ENCODE measurements around the gene TARS3.

TARS3 gene

DNA sequence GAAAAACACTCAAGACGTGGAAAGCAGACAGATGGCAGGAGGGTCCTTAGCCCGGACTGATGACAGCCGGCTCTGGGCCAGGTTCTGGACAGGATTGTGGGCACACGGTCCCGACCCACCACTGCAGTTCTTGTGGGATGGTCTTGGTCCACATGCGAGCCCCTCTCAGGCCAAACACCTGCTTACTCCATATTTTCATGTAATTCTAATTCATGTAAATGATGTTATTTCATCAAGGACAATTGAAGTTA lies 104.7 kb downstream of the TARS3 start:
- no peak for DNase-seq

GRCh38 chr15:101618851-101619614 lies 105.2 kb downstream of the TARS3 start:
- DNase-seq = no peak

DNA sequence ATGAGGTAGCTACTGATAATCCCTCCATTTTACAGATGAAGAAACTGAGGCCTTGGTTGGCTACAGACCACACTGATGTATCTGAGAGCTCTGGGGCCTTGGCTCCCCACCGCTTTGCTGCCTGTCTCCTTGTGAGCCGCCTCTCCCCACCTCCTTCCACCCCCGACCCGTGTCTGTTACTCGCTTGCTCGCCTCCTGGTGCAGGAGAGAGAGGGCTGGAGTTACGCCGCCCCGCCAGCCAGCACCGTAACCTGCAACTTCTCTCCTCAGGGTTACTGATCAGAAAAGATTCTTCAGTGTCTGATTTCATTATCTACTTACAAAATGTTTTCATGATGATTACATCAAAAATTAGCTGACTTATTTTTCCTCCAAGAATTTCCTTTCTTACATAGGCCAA lies 106.2 kb downstream of the TARS3 start:
- DNase-seq = no peak

DNA sequence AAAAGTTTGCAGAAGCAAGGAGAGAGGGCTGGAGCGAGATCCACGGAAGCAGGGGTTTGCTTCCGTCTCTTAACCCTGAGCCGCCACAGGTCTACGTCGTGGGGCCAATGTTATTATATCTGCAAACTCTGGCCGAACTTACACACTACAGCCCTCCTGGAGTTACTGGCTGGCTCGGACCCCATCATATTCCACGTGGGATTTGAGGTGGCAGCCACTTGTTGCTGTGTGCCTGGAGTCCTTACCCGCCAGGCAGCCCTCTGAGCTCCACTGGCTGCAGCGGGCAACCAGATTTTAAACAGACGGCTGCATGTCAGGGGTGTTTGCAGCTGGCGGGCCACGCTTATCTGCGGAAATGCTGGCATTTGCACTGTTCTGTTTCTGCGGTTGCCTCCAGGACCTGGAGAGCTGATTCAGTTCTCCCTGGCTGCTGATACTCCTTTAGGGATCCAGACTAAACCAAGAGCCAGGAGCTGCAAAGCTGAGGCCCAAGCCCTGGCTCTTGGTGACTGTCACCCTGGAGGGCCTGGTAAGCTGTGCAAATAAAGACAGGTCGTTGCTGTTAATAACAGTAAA lies 106.8 kb downstream of the TARS3 start:
- DNase-seq = no peak

- DNase-seq = no peak
These were observed 108.1 kb downstream of the TARS3 start for GRCh38 chr15:101615986-101616848.

- DNase-seq = no peak
These were observed 108.8 kb downstream of the TARS3 start for GRCh38 chr15:101615414-101615985.

GRCh38 chr15:101614761-101615160 lies 109.5 kb downstream of the TARS3 start:
- DNase-seq = no peak

GRCh38 chr15:101614001-101614585 lies 110.2 kb downstream of the TARS3 start:
- no peak for DNase-seq

GRCh38 chr15:101613130-101614000 lies 110.9 kb downstream of the TARS3 start:
- DNase-seq = no peak

- DNase-seq = no peak
These were observed 111.6 kb downstream of the TARS3 start for GRCh38 chr15:101612676-101613075.

DNA sequence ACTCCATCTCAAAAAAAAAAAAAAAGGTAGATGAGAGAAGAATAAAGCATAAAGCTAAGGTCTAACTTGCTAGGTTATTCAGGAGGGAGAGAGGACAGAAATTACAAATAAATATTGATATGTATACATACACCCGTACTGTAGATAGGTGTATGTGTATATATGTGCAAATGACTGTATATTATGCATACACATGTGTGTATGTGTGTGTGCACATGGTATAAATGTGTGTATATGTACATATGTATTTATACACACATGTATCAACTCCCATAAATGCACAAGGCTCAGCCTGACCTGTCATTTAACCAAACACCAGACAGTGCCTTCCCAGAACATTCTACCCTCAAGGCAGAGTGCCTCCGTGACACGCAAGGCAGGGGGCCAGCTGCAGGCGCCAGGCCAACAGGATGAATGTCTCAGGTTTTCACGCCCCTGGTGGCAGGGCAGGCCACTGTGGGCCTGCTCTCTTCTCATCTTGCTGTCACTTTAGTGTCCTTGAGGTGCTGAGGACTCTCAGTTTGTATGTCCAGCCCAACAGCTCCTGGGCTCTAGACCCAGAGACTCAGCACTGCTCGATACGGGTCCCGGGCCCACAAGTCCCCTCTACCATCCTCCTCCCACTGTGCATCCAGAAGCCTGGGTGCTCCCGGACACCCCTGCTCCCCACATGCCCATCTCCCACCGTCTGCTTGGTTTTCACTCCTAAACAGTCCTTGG lies 112.5 kb downstream of the TARS3 start:
- no peak for DNase-seq

DNA sequence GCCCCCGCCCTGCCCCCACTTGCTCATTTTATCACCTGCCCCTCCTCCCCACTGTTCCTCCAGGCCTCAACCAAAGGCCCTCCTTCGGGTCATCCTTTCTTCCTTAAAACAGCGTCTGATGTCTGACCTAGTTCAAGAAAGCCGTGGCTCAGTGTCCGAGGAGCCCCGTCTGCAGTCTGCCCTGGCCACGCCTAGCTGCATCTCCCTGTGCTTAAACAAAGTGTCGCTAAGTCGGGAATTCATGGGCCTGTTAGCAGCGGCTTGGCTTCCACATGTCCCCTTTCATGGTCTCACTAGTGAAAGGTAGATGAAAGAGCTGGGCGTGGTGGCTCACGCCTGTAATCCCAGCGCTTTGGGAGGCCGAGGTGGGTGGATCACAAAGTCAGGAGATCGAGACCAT lies 113.3 kb downstream of the TARS3 start:
- DNase-seq = no peak

GRCh38 chr15:101610611-101611000 lies 113.7 kb downstream of the TARS3 start:
- DNase-seq = no peak

DNA sequence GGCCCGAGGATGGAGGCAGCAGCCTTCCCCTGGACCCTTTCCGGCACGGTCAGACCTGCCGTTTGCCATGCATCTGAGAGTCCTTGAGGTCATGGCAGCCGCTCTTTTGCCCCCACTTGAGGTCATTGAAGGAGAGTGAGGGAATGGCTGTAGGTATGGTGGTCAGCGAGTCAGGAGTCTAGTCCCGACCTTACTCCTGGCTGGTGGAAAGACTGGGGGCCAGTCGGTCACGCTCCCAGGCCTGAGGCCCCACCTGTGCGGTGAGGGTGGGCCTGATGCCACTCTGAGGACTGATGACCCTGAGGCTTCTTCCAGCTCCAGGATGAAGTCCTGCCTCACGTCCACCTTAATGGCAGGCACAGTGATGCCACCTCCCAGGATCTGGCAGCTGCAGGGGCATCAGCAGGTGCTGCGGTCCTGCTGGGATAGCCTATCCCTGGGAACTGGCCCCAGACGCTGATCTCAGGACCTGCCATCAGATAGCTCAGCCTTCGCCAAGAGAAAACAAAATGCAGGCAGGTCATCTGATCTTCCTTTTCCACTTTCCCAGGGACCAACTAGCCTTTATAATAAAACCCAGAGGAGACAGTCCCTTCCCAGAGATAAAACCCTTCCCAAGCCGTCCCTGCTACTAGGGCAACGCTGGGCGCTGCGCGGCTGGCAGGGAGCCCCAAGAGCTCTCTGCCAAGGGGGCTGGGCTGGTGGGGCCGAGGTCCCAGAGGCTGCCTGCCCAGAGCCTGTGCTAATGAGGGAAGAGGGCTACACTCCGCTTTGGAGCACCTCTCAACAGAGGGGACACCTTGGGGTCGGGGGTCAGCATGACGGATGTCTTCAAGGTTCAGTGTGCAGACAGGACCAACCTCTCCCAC lies 114.3 kb downstream of the TARS3 start:
- DNase-seq = no peak

DNA sequence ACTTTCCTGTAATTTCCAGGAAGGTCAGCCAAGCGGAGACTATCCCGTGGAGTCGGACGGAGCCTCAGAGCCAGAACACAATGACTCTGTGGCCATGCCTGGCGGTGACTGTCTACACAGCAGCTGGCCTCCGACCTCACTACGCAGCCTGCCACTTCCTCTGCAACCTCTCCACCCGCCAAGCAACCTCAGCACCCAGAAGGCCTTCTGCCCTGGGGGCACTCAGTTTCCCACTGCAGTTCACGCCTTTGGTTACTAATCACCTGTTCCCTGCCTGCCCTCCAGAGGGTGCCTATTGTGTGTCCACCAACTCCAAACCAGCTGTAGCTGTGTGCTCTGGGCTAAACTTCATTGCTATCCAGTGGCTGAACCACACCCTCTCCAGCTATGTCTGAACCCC lies 116.1 kb downstream of the TARS3 start:
- no peak for DNase-seq

DNA sequence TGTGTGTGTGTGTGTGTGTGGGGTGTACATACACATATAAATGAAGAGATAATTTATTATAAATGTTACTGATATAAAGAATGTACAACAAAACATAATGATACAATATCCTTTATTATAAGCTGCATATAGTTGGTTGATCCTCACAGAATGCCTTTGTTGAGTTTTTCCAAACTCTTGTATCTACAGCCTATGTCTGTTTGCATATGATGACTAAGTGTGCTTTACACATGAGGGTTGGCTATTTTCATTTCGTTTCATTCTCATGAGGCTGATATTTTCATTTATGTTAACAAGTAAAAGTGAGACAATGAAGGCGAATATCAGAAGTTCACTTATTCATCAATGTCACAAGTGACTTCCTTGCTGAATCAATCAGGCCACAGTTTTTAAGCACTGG lies 117.2 kb downstream of the TARS3 start:
- DNase-seq = no peak

GRCh38 chr15:101604124-101604874 lies 120.0 kb downstream of the TARS3 start:
- DNase-seq = no peak
